ENCODE data around the gene TTC38.

Gene TTC38

DNA sequence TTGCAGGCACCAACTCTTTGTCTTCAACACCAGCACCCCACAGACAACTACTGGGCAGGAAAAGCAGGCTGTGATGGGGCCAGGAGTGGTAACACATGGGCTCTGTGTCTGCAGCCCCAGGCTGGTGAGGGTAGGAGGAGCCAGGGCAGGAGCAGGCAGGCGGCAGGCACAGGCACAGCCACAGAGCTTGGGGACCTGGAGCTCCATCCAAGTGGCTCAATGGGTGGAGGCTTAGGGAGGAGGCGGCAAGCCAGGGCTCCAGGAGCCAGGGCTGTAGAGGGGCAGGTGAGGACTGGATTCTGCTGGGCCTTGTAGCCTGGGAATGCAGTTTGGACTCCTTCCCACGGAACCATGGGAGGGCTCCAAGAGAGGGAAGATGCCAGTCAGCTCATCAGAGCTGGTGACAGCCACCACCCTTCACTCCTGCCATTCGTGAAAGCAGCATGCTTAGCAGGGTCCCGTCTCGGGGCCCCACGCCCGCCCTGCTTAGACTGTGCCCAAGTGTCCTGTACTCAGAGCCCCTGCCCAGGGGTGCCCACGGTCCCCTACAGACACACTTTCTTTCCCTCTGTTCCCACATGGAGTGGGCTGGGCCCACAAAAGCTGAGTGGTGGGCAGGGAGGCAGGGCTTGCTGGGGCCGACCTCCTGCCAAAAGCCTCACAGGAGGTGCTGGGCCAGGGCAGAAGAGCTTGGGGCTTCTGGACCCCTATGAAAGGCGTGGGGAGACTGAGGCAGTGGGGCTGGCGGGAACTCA lies 12.4 kb downstream of the TTC38 start:
- no peak for DNase-seq

DNA sequence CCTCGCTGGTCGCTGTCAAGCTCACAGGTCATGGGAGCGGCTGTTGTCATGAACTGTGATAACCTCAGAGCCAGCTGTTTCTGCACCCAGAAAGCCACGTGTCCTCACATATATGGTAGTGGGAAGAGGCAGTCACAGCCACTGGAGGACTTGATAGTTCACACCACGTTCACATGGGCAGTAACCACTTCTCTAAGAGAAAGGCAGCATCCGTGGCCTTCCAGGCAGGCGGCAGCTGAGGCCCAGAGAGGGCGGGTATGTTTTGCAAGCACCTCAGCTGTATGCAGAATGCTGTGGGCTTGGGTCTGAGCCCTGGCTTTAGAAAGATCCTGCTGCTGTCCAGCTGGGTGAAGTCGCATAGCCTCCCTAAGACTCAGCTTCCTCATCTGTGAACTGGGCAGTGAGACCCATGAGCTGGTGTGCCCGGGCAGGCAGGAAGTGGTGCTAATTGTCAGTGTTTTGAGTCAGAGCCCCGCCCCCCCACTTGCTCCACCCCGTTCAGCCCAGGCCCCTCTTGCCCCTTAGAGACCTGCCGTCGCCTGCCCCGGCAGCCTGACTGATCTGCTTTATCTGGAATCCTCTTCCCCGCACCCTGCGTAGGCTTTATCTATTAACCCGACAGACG lies 13.3 kb downstream of the TTC38 start:
- DNase-seq, result no peak

DNA sequence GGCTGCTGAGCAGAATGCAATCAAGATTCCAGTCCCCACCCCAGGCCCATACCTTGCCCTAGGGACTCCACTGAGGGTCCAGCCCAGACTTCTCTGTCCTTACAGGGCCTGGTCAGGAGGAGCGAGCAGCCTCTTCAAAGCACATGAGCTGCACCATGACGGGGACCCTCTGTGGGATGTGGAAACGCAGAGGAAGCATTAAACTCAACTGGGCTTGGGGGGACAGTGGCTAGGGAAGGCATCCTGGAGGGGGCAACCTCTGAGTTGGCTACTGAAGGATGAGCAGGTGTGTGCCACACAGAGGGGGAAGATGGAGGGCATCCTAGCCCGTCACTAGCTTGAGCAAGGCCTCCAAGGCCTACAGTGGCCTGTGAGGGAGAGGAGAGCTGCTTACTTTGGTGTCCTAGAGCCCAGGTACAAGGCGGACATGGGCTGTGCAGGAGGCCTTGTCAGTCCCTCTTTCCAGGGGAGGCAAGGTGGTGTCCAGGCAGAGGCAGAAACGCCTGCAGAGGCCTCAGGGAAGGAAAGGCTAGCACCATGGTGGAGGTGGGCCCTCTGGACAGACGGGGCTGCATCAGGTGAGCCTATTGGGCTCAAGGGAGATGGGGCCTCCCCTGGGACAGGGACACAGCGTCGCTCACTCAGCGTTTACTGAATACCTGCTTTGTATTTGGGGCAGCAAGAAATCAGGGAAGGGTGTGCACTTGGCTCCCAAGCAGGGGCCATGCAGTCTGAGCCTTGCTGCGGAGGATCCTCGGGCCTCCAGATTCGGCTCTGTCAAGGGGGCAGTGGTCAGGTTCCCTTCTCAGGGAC lies 14.3 kb downstream of the TTC38 start:
- DNase-seq, result no peak

DNA sequence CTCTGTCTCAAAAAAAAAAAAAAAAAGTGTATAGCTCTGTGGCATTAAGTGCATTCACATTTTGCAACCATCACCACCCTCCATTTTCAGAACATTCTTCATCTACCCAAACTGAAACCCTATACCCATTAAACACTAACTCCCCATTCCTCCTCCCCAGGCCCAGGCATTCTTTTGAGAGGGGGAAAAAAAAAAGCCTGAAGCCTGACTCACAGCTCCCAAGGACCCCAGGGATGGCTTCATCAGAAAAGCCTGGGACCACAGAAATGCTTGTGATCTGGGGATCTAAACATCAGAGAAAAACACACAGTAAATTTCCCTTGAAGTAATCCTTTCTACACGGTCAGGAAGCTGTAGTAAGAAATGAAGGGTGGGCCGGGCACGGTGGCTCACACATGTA lies 18.2 kb downstream of the TTC38 start:
- no peak for DNase-seq

DNA sequence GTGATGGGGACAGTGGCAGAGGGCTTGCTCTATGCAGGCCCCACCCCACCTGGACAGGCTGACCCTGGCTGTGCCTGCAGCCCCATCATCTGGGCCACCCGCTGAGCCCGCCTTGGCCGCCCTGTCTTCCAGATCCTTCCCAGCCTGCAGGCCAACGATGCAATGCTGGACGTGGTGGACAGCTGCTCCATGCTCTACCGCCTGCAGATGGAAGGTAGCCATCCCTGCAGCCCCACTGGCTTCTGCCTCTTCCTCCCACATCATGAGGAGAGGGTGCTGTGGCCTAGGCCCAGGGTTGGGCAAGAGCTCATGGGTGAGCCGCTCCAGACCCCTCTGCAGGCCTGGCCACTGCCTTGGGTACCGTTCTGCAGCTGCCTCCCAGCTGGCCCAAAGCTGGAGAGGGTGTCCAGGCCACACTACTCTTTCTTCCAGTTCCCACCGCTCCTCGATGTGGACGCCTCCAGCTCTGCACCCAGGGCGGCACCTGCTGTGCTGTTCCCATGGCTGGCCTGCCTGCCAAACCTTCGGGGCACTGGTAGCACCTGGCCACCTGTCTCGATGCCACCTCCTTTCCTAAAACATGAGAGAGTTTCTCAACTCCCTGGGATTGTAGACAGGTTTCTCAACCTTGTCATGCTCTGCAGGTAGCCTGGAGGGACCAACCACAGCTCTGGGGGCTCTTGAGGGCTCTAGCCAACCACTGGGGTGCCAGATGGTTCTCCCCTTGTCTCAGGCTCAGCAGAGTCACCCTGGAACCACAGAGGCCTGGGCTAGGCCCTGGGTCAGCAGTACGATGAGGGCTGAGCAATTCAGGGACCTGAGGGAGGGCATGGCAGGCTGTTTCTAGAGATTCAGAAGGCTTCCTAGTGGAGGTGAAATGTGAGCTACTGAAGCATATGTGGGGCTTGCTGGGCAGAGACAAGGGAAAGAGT lies 19.4 kb downstream of the TTC38 start:
- DNase-seq, result no peak

DNA sequence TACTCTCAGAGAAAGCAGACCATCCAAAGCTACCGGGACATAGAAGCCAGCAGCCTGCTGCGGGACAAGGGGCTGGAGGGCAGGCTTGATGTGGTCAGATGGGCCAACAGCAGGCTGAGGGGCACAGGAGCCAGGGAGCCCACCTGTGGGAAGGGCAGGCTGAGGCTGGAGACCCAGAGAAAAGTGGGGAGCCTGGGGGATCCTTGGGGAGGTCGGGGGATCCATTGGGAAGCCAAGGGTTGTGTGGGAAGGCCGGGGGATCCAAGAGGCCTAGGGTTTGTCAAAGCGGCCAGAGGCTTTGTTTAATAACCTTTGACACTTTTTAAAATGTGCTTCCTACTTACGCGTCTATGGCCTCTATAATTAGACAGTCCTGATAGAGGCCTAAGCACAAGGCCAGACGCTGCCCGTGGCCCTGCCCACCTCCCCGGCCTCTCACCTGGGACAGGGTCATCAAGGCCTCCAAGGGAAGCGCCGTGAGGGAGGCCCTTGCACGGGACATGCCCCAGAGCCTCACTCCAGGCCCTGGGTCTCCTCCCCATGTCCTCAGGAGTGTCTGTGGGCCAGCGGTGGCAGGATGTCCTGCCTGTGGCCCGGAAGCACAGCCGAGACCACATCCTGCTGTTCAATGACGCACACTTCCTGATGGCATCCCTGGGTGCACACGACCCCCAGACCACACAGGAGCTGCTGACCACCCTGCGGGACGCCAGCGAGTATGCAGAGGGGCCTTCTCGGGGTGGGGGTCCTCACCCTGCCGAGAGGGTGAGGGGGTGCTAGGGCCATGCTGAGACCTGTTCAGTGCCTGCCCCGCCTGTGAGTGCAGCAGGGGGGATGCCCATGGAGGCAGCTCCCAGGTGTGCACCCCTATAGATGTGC lies 20.3 kb downstream of the TTC38 start:
- DNase-seq, result peak; percentile 47

DNA sequence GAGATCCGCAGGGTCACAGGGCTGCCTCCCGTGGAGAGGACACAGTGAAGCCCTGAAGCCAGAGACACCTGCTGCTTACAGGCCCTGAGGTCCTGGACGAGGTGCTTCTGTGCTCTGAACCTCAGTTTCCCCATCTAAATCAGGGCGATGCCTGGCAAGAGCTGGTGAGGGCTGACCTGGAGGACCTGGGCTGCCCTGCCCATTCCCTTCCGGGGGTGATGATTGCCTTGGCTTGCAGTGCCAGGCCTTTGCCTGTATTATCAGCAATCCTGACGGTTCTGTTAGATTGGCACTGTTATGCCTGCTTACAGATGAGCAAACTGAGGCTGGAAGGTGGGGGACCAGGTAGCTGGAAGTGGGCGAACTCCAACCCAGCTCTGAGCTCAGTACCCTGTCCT lies 21.0 kb downstream of the TTC38 start:
- DNase-seq, result no peak

DNA sequence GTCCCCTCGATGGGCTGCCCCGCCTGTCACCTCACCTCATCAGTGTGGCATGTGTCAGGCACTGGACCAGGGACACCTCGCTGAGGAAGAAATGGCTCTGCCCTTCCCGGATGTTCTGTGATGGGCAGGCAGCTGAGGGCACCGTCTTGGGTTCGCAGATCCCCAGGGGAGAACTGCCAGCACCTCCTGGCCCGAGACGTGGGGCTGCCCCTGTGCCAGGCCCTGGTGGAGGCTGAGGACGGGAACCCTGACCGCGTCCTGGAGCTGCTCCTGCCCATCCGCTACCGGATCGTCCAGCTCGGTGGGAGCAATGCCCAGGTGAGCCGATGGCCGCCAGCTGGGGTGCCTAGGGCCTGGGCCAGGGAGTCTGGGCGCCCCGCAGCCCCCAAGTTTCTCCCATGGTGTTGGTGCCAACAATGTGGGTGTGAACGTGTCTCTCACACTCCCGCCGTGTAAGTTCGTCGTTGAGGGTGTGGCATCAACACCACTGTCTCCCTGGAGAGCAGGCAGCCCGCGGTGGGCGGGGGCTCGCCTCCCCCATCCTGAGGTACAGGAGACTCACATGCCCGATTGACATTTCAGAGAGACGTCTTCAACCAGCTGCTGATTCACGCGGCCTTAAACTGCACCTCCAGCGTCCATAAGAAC lies 21.6 kb downstream of the TTC38 start:
- DNase-seq, result no peak

DNA sequence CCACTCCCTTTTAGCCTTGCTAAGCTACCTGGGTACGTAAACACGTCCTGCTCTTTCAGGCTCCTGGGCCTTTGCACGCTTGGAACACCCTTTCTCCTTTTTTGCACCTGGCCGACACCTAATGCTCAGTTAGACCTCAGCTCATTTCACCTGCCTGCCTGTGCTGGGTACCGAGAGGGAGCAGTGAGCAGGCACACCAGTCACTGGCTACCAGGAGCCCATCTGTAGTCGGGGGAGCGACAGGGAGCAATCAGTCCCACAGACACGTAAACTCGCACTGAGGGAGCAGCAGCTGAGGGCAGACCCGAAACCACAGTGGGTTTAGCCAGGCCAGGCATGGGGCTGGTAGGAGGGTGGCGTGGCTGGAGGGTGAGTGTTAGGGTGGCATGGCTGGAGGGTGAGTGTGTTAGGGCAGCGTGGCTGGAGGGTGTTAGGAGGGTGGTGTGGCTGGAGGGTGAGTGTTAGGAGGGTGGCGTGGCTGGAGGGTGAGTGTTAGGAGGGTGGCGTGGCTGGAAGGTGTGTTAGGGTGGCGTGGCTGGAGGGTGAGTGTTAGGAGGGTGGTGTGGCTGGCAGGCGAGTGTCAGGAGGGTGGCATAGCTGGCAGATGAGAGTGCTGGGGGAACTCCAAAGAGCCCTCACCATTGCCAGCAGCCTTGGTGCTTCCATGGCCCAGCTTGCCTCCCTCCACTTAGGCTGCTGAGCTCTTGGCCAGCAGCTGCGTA lies 22.5 kb downstream of the TTC38 start:
- DNase-seq, result no peak

DNA sequence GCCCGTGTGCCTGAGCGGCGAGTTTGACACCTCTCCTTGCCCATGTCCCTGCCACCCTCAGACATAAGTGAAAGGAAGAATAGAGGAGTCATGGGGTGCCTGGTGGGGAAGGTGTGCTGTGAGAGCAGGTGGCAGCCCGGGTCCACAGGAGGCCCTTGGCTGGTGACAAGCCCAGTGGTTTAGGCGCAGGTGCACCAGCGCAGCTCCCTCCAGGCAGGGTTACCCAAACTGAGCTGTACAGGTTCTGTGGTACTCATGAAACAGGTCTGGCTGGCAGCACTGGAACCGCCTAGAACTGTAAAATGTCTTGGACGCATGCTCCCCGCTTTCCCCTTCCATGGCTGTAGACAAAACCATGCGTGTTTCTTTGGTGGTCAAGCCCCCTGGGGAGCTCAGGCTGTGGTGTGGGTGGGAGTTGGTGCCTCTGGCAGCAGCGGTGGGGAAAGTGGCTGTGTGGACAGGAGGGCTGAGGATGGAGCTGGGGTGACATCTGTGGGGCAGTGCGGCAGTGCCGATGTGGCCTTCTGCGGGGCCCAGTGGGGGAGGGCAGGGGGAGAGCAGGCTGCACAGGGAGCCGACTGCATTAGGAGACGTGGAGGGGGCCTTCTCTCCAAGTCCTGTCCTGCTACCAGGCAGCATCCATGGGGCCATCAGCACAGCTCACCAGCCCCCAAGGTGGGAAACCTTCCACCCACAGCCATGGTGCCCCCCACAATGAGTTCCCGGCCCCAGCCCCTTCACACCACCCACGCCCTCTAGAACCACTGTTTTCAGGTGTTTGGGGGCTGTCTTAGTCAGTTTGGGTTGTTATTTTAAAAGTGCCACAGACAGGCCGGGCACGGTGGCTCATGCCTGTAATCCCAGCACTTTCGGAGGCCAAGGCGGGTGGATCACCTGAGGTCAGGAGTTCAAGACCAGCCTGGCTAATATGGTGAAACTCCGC lies 23.3 kb downstream of the TTC38 start:
- DNase-seq, result no peak

DNA sequence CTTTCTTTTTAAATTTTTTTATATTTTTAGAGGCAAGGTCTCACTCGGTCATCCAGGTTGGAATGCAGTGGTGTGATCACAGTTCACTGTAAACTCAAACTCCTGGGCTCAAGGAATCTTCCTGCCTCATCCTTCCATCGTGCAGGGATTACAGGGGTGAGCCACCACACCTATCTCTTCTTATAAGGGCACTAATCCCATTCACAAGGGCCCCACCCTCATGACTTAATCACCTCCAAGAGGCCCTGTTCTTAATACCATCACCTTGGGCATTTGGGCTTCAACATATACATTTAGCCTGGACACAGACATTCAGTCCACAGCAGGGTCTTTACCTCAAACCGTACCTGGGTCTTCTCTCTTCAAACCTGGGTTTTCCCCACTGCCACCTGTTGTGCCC lies 24.4 kb downstream of the TTC38 start:
- DNase-seq, result no peak

DNA sequence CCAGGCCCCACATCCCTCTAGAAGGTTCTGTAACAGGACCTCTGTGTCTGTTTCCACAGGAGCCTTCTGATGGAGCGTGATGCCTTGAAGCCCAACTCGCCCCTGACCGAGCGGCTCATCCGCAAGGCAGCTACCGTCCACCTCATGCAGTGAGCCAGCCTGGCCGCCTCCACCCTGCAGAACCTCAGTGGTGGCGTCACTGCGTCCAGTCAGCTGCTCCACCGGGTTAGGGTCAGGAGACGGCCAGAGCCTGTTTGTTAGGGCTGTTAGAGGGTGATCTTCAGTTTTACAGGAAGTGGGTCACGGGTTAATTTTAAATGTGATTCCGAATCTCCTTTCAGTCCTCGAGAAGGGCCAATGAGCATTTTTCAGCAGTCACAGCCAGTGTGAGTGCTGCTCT lies 24.9 kb downstream of the TTC38 start:
- DNase-seq, result no peak

DNA sequence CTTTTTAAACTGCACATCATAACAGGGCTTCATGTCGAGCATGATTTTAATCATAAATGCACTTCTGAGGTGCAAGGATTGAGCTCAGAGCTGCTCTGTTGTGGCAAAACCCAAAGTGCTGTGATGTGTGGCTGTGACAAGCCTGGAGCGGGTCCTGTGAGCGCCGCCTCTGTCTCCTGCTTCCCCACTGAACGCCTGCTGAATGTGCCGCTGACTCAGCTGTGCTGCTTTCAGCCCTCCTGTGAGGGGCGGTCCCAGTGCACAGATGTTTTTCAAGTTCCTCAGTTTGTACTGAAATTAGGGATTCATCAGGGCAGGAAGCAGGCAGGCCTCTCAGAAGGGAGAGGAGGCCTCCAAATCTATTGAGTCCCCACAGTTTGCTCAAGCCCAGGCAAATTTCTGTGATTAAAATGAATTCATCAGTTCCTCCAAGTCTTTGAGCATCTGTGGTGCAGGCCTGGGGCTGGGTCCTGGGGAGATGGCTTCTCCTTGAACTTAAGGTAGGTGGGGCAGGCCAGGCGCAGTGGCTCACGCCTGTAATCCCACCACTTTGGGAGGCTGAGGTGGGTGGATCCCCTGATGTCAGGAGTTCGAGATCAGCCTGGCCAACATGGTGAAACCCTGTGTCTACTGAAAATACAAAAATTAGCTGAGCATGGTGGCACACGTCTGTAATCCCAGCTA lies 25.9 kb downstream of the TTC38 start:
- DNase-seq, result no peak

DNA sequence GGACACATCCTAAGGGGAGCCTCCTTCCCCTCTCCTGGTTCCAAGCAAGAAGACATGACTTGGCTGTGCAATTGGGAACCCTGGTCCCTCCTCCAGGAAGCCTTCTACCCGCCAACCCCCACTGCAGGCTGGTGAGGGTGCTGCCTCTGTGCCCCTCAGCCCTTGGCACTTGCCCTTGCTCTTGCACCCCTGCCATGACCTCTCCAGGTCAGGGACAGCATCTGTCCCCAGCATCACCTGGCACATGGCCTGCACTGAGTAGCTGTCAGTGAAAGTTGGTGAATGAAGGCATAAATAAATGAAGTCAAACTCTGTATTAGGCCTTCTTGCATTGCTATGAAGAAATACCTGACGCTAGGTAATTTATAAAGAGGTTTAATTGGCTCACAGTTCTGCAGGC lies 27.0 kb downstream of the TTC38 start:
- no peak for DNase-seq

DNA sequence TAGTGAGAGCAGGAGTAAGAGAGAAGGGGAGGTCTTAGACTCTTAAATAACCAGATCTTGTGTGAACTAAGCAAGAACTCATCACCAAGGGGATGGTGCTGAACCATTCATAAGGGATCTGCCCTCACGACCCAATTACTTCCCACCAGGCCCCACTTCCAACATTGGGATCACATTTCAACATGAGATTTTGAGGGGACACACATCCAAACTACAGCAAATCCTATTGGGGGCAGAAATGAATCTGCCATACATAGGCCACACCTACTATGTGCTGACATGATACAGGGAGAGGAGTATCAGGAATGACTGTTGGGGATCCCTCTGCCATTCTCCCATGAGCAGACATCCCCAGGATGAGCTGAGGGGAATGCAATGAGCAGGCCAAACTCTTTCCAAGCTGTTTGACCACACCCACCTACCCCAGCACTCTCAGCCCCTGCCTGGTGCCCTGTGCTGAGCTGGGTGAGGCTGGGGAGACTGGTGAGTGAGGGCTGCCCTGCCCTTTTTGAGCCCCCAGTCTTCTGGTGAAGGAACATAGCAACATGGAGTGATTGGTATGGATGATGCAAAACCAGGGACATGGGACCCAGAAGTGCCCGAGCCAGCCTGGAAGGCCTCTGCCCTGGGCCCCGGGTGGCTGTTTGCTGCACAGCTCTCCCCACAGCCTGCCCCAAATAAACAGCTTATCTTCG lies 27.6 kb downstream of the TTC38 start:
- no peak for DNase-seq

DNA sequence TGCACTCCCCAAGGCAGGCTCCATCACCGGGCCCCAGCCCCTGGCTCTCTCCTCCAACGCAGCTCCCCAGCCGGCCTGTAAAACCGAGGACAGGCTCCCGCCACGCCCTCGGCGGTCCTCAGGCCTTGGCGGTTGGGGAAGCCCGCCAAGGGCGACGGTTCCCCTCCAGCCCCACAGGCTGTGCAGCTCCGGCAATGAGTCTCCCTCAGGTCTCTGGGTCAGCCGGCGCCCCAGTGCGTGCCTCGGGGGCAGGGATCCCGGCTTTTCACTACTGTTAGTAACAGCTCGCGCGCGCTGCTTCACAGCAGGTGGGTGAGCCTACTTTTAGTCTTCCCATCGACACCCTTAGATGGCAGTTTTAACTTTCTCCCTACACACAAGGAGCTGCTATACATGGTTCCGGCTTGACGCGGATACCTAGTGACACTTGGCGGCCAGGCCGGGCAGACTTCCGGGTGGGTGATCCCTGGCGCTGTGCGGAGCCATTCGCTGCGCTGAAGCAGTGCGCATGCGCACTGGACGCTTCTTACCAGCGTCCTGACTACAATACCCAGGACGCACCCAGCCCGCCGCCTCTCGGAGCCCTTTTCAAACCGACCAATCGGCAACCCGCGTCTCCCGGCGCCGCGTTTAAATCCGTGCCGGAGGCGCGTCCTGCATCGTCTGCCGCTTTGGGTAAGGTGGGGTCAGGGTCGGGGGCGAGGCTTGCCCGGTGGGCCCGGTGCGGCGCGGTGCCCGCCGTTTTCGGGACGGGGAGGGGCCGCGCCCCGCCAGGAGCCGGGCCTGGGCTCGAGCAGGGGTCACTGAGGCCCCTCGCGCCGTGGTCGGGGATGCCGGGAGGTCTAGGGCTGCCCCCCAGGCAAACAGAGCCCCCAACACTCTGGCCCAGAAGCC lies 28.7 kb downstream of the TTC38 start, which contains the start of gene GTSE1:
TSS of gene GTSE1 (plus strand) at position 614 of the 894 bp plus-strand sequence. CDS start 531 bp downstream, outside the sequence.
- DNase-seq, result peak; percentile 97

Measured in stimulated activated CD8-positive, alpha-beta memory T cell treated with anti-CD3 and anti-CD28 coated beads, Interleukin-4, amount 100 ng/mL, for 48 hours (primary cell).